Fibroblast of peridontal ligament (primary cell): Measurements from ENCODE around the gene PDE11A.

Experiments used
- DNase-seq: peaks from one replicate; pipeline ENCODE4 v3.0.0-alpha.2; 2010; ENCODE audit errors: extremely low read depth

PDE11A gene

DNA sequence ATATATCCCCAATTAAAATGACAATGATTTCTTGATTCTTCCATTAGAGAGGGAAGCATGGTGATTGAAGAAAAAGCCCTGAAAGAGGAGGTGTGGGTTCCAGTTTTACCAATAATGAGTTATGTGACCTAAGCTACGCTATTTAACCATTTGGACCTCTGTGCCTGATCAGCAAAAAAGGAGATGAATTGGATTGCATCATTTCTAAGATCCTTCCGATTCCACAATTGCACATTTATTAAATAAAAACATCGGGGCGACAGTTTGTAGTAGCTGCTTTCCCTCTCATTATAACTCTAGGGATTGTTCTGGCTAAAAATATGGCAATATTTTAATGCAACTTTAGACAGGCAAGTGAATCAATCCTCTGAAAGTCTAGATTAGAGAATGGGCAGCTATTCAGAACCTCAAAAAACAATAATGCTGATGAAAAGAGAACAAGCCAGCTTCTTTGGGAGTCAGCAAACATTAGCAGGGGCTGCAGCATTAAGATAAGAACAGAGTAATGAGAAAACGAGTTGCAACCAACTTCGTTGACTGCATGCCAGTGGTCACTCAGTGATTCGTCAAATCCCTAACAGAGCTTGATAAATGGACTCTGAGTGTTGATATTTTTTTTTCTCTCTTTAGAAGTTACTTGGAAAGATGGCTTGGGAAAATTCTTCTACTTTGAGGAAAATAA lies 378.8 kb downstream of the PDE11A start:
- DNase-seq, result no peak

DNA sequence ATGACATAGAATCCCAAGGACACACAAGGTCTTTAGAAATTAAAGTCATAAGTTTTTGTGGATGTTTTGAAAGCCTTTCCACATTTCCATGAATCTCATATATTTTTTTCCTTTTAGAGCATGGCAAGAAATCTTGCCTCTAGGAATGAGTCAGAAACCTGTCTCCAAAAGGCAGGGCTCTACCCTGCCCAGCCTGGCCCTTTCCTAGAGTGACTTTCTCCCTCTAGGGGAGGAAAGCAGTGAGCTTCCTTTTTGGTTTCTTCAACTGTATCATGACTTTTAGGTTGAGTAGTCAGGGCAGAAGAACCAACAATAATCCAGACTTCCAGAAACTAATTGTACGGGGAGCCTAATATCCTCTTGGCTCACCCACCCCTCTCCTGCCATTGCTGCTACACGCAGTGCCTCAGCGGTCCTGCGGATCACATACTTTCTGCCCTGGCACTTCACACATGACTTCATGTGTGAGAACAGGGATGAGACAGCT lies 379.8 kb downstream of the PDE11A start:
- no peak for DNase-seq

GRCh38 chr2:177692042-177692782 lies 380.4 kb downstream of the PDE11A start:
- DNase-seq, result no peak

- DNase-seq, result no peak
Measured at GRCh38 chr2:177691177-177691576, 381.4 kb downstream of the PDE11A start.

- no peak for DNase-seq
Measured at GRCh38 chr2:177689623-177690022, 383.0 kb downstream of the PDE11A start.

DNA sequence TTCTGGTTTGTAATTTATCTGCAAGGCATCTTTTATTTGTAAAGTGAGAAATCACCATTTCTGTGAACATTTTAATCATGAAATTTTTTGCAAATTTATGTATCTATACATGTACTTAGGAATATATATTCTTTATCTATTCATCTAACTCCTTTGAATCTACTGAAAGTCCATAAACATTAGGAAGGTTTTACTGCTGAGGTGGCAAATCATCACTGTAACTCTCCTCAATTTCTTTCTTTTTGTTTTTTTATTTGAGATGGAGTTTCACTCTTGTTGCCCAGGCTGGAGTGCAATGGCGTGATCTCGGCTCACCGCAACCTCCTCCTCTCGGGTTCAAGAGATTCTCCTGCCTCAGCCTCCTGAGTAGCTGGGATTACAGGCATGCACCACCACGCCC lies 383.7 kb downstream of the PDE11A start:
- DNase-seq, result no peak

GRCh38 chr2:177683661-177684069 lies 388.9 kb downstream of the PDE11A start:
- DNase-seq, result no peak

DNA sequence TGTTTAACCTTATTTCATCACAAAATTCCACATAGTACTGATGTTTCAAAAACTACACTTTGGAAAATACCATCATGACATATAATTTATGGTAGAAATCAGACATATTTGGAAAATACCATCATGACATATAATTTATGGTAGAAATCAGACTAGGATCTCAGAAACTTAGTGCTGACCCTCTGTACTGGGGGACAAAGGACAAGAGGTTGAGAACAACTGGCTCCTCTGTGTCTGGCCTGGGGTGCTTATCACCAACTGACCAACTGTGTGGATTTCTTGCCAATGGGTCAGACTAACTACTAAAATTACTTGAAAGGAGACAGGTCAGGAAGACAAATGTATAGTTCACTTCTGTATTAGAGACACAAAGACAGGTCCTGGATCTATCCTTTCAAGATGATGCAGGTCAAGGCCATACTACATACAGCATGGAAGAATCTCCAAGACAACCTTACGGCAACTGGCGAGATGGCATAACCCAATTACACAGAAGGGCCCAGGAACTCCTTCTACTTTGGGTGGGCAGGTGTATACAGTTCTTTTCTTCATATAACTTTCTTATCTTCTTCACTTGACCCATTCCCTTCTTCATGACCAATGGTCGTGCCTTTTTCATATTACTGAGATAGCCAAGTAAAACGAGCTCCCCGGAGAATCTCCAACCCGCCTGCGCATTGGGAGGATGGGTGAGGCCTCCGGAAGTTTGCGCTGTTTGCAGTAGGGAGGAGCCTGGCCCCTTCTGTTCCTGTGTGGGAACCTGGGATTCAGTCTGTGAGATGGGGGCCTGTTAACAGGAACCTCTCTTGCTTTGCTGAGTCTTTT lies 389.5 kb downstream of the PDE11A start:
- DNase-seq, result no peak

DNA sequence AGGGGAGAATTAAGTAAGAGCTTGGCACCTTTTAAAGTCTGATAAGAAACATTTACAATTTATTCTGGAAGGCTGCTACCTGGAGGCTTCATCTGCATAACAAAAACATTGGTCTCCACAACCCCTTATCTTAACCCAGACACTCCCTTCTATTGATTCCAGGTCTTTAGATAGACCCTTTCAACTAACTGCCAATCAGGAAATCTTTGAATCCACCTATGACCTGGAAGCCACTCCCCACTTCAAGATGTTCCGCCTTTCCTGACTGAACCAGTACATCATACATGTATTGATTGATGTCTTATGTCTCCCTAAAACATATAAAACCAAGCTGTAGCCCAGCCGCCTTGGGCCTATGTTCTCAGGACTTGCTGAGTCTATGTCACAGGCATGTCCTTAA lies 390.6 kb downstream of the PDE11A start:
- DNase-seq, result no peak

DNA sequence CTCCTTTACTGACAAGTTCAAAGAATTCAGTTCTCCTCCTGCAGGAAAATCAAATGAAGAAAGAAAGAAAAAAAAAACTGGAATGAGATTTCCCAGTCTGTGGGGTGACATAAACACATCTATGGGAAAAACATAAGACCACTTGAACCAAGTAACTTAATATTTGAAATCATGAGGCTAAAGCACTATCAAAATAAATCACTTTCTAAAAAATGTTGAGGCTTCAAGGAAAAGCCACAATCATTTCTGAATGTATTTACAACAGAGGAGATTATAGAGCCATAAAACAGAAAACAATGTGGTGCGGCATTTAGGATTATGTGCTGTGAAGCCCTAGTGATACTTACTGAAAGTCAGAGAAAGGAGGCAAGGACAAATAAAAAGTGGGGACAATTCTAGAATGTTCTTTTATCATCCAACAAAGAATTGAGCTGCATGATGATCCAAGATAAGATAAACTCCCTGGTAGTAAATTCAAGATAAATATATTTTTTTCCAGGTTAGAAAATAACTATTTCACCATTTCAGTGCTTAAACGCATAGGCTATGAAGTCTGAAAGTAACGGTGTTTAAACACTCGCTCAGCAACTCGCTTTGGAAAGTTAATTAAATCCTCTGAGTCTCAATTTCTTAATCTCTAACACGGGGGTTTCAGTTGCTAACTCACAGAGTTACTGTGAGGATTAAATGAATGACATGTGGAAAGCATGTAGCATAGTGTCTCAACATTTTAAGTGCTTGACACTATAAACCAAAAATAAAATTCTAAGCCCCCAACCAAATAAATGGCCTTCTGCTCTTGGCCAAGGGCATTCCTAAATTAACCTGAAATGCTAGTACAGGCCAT lies 391.5 kb downstream of the PDE11A start:
- DNase-seq, result no peak

DNA sequence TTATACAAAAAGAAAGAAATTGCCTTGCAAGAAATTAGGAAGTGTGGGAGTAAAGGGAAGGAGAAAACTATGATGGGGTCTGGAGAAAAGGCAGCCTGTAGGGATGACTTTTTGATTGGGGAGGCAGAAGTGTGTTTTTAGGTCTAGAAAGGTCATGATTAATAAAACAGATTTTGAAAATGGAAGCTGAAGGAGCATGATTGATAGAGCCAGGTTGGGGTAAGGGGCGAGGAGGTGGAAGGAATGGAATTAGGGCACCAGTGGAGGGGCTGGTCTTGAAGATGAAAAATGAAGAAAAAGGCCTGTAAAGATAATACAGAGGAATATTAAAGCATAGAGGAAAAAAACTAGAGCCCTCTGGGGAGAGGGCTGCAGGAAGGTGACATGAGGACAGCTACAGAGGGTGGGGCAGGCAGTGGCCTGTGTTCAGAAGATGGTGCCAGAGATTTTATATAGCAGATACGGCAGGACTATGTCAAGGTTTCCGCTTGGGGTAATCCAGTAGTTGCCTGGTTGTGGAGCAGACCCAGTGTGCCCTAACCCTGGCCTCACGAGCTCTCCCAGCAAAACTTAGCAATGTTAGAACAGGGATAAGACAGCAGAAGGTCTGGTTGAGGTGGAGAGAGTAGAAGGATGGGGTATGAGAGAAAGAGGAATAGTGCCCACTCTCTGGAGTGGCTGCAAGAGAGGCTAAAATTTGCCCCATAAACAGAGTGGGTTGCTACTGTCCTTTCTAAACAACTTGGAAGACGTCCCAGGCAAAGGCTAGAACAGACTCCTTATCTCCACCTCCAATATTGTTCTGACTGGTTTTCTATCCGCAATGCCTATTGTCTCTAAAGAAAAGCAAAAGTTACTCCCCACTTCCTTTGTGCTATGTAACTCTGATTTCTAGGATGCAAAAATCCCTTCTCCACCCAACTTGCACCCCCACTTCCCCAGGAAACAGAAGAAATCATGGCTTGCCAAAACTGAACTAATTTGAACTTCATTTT lies 392.7 kb downstream of the PDE11A start:
- DNase-seq, result no peak

- no peak for DNase-seq
Measured at GRCh38 chr2:177678939-177679338, 393.6 kb downstream of the PDE11A start.

DNA sequence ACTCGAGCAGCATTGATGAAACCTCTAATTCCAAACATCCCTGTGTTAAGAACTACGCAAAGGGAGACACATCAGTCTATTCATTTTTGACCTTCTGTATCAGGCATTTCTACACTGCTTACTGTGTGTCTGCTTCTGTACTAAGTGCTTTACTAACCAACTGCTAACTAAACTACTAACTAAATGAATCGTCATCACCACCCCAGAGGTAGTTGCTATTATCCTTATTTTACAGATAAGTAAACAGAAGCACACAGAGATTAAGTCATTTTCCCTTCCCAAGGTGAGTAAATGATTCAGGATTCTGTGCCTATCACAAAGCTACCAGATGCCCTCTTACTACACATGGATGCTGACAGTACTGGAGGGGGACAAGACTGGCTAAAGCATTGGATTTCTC lies 395.9 kb downstream of the PDE11A start:
- DNase-seq, result no peak

DNA sequence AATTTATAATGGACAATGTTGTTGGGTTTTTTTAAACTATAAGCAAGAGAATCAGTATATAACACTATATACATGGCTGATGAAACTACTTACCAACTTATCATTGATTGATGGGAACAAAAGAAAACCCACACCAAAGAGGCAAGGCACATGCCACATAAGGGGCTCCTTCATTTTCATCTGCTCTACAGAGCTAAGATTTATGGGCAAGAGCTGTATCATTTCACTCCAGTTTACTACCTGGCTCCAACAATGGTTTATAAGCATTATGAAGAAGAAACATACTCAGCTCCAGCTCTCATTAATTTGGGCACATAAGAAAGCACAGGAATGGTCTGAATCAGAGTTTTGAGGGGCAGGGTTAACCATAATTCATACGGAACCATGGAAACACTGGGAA lies 396.8 kb downstream of the PDE11A start:
- no peak for DNase-seq

DNA sequence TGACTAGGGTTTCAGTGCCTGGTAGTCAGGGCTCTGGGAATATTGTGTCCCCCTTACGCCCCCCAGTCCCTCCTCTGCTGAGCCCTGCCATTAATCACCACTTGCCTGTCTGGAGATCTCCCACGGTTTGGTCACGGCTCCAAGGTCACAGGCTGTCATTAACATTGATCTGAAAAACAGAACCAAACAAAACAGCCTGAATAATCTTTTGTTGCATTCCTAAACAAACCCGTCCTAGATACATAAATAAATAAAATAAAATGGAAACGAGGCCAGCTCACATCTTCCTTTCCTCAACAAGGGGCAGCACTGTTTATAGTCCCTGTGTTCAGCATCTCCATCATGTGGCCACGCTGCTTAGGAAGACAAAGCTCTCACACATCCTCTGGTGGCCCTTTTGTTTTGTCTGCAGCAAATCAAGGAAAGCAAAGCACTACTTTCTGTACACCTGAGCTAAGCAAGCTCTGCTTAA lies 397.2 kb downstream of the PDE11A start:
- no peak for DNase-seq

DNA sequence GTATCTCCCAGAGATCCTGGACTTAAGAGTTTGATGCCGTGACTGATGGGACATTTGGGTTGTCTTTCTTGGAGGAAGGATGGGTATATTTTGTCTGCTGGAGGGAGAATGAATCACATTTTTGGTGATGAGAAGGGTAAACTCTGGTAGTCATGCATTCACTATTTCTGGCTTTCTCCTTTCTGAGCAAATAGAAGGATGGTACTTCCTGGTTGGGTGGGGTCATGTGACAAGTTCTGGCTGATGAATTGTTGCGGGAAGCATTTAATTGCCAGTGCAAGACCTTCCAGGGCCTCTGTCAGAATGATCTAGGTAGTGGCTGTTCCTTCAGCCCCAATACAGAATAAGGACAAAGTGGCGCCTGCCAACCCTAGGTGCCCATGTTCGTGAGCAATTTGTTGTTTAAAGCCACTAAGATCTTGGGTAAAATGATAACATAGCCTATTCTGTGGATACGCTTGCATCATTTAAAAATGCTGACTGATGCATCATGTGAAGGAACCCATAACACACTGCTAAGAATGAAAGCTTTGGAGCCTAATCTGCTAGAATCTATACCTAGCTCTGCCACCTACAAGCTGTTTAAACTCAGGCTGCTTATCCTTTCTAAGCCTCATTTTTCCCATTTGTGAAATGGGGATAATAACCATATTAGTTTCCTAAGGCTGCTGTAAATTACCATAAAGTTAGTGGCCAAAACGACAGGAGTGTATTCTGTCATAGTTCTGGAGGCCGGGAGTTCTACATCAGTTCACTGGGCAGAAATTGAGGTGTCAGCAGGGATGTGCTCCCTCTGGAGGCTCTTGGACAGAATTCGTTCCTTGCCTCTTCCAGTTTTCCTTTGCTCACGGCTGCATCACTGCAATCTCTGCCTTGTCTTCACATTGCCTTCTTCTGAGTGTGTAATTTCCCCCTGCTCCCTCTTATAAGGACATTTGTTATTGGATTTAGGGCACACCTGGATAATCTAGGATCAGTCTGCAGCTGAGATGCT lies 398.7 kb downstream of the PDE11A start:
- DNase-seq, result no peak

GRCh38 chr2:177671662-177672061 lies 400.9 kb downstream of the PDE11A start:
- no peak for DNase-seq

DNA sequence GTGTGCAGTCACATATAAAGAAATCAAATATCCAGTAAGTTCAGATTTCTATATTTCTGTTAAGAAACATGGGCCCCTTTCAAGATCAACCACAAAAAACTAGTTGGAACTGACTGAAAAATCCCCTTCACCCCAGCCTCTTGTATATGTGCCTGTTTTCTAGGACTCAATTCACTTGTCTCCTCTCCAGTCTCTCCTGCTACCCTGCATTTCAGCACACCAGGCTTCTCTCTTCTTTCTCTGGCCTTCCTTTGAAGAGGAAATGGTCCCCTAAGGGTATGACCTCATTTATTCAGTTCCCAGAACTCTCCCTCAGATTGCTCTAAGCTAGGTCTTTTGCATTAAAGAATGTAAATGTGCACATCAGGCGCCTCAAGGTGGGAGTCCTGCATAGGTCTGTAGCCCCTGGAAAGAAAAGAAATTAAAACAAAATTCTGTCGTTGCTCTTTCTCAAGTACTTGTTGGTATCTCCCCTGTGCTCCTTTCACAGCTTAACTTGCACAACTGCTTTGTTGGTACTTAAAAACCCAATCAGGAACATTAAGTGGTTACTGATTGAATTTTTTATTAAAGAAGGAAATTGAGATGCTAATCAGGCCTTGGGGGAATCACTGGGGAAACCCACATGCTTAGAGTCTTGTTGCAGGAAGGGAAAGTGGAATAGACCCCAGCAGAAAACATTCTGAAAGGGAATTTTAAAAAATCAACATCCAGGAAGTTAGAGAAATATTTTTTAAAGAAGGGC lies 401.6 kb downstream of the PDE11A start:
- no peak for DNase-seq
